OCI-LY1 (cell line): ENCODE data around the gene RWDD2A.

Source experiments
- H2AFZ ChIP-seq: fragments of 200-600 bp; sonication (generic), shearing (Covaris generic); 2 replicates; pipeline ENCODE4 v1.6.0; 2014; ENCODE audit warnings: antibody characterized with exemption, mild to moderate bottlenecking, low read length
- H3F3A ChIP-seq: fragments of 200-600 bp; sonication (generic), shearing (Covaris generic); 2 replicates; pipeline ENCODE4 v1.6.0; 2014; ENCODE audit warnings: mild to moderate bottlenecking, antibody characterized with exemption, low read length, moderate library complexity; ENCODE audit not compliant: insufficient read depth
- H3K27ac ChIP-seq: fragments of 200-600 bp; sonication (generic); 2 replicates; pipeline ENCODE4 v1.5.1; 2014; ENCODE audit warnings: low read length, mixed run types, mild to moderate bottlenecking, low read depth; ENCODE audit not compliant: poor library complexity, severe bottlenecking
- H3K27me3 ChIP-seq: fragments of 200-600 bp; sonication (generic); 2 replicates; pipeline ENCODE4 v1.6.0; 2014; ENCODE audit warnings: antibody characterized with exemption, mild to moderate bottlenecking, low read length, moderate library complexity; ENCODE audit not compliant: insufficient read depth
- H3K36me3 ChIP-seq: fragments of 200-600 bp; sonication (generic); 2 replicates; pipeline ENCODE4 v1.6.1; 2014; ENCODE audit warnings: mild to moderate bottlenecking, antibody characterized with exemption, low read length, moderate library complexity, mixed read lengths; ENCODE audit not compliant: insufficient read depth
- H3K4me1 ChIP-seq: fragments of 200-600 bp; sonication (generic); 2 replicates; pipeline ENCODE4 v1.5.1; 2014; ENCODE audit warnings: mild to moderate bottlenecking, low read length, moderate library complexity; ENCODE audit not compliant: insufficient read depth, severe bottlenecking
- H3K4me2 ChIP-seq: fragments of 200-600 bp; sonication (generic), shearing (Covaris generic); 2 replicates; pipeline ENCODE4 v1.6.1; 2014; ENCODE audit warnings: low read length
- H3K4me3 ChIP-seq: fragments of 200-600 bp; sonication (generic); 2 replicates; pipeline ENCODE4 v1.5.1; 2014; ENCODE audit warnings: low read length, low read depth, mild to moderate bottlenecking, mixed read lengths; ENCODE audit not compliant: poor library complexity, severe bottlenecking
- H3K79me2 ChIP-seq: fragments of 200-600 bp; shearing (Covaris generic); 2 replicates; pipeline ENCODE4 v1.6.1; 2016; ENCODE audit warnings: mixed run types, low read length, mixed read lengths; ENCODE audit not compliant: insufficient read depth
- H3K9ac ChIP-seq: fragments of 200-600 bp; sonication (generic), shearing (Covaris generic); 2 replicates; pipeline ENCODE4 v1.6.1; 2014; ENCODE audit warnings: mild to moderate bottlenecking, low read length, mixed read lengths
- H3K9me2 ChIP-seq: fragments of 200-600 bp; sonication (generic), shearing (Covaris generic); 2 replicates; pipeline ENCODE4 v1.6.1; 2014; ENCODE audit warnings: low read depth, mild to moderate bottlenecking, low read length, mixed read lengths
- H3K9me3 ChIP-seq: fragments of 200-600 bp; shearing (Covaris generic); 2 replicates; pipeline ENCODE4 v1.6.1; 2014; ENCODE audit warnings: low read length, mixed read lengths
- H4K20me1 ChIP-seq: fragments of 200-600 bp; sonication (generic), shearing (Covaris generic); 2 replicates; pipeline ENCODE4 v1.6.0; 2016; ENCODE audit warnings: mild to moderate bottlenecking, low read length; ENCODE audit not compliant: insufficient read depth
- EZH2 ChIP-seq: fragments of 200-600 bp; sonication (generic), shearing (Covaris generic); IDR thresholded peaks from 2 replicates; pipeline ENCODE4 v1.8.0; 2017; ENCODE audit warnings: borderline replicate concordance, mixed run types, mild to moderate bottlenecking, antibody characterized with exemption, low read length, moderate library complexity, mixed read lengths
- TF ChIP-seq, protein P1 (sequence below): fragments of 200-600 bp; sonication (generic), shearing (Covaris generic); IDR thresholded peaks from 2 replicates; pipeline ENCODE4 v1.5.1; 2017; ENCODE audit warnings: mild to moderate bottlenecking, antibody characterized with exemption, low read length, moderate library complexity, mixed read lengths

Gene RWDD2A

DNA sequence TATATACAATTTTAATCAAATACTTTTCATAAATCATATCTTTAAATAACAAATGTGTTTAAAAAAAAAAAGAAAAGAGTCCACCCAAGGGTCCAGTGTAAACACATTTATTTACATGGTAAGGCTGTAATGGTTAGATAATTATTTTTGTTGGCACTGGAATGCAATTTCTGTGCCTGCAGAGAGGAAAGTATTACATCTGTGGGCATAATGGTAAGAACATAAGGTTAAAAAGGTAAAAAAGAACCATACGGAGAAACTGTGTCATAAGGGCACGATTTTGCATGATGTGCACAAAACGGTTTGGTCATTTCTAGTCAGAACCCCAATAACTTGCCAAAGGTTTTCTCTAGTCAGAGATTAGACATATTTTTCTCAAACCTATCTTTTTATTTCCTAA is 54.3 kb downstream of the RWDD2A start:
- Histone ChIP-seq H4K20me1 (no peaks in the 10 kb centered on the region), H3K4me2 (no peak overlapping the region), H3K4me1 (no peaks in the 10 kb centered on the region), H3K36me3 (no peaks in the 10 kb centered on the region), H3K27ac (no peak overlapping the region), H3K9me2 (no peaks in the 10 kb centered on the region), H3K4me3 (no peak overlapping the region), H3K27me3 (no peaks in the 10 kb centered on the region), H3F3A (no peaks in the 10 kb centered on the region), H3K79me2 (no peaks in the 10 kb centered on the region), H3K9me3 (no peaks in the 10 kb centered on the region), H3K9ac (no peak overlapping the region), H2AFZ (no peak overlapping the region)
- TF ChIP-seq, protein P1, sequence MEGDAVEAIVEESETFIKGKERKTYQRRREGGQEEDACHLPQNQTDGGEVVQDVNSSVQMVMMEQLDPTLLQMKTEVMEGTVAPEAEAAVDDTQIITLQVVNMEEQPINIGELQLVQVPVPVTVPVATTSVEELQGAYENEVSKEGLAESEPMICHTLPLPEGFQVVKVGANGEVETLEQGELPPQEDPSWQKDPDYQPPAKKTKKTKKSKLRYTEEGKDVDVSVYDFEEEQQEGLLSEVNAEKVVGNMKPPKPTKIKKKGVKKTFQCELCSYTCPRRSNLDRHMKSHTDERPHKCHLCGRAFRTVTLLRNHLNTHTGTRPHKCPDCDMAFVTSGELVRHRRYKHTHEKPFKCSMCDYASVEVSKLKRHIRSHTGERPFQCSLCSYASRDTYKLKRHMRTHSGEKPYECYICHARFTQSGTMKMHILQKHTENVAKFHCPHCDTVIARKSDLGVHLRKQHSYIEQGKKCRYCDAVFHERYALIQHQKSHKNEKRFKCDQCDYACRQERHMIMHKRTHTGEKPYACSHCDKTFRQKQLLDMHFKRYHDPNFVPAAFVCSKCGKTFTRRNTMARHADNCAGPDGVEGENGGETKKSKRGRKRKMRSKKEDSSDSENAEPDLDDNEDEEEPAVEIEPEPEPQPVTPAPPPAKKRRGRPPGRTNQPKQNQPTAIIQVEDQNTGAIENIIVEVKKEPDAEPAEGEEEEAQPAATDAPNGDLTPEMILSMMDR: no peak
- TF ChIP-seq EZH2: no peak
